ENCODE results near the gene LATS1. TPM values are rescaled to one million over a fixed set of nuclear protein-coding genes. Genes with fewer than 3 reads are reported as not detected.

LATS1 gene
- polyA plus RNA-seq, 3 donors = 5.2 to 10.3 (median 10.1) TPM

- peak overlapping the region; percentile 59 to 76 for H3K4me3 Mint-ChIP-seq
- H3K9ac ChIP-seq (ENCODE audit: insufficient read depth, low read length, poor library complexity, severe bottlenecking) = peak overlapping the region; percentile 53
- peak overlapping the region; percentile 70 for H3K4me2 ChIP-seq (replicated peaks; ENCODE audit: extremely low read depth, low read length, poor library complexity, severe bottlenecking)
- H3K9me3 Mint-ChIP-seq = peaks cover 0 to 5% (median 0%) of the 10 kb centered on the region in 7 donors
- H3K9me3 ChIP-seq (replicated peaks in 1 of 2; ENCODE audit: control insufficient read depth in 1 of 2, insufficient read depth in 1 of 2, low read length in 2 of 2) = no peaks in the 10 kb centered on the region
- peaks cover 0 to 1% (median 0%) of the 10 kb centered on the region in 3 donors for H3K27me3 Mint-ChIP-seq (ENCODE audit: low read depth in 3 of 3)
- no peaks in the 10 kb centered on the region for H3K27me3 ChIP-seq (ENCODE audit: control insufficient read depth in 2 of 2, insufficient read depth in 2 of 2, low read length in 2 of 2)
- peak overlapping the region in 2 of 3 experiments; percentile 28 to 61 for H3K4me3 ChIP-seq (replicated peaks in 1 of 3; ENCODE audit: low read depth in 2 of 3, low read length in 3 of 3)
- peaks cover 22 to 48% of the 10 kb centered on the region in 2 donors for H3K36me3 Mint-ChIP-seq
- H2AFZ ChIP-seq (ENCODE audit: insufficient read depth, low read depth, low read length, poor library complexity, severe bottlenecking) = peak overlapping the region; percentile 65
- no peaks in the 10 kb centered on the region for H4K20me1 ChIP-seq (ENCODE audit: insufficient read depth, low read length)
- 20% methylated on average over 1 of the region's 4 CpGs for WGBS (ENCODE audit: insufficient coverage)
- peak; percentile 23 to 63 (median 51) for DNase-seq
- intact Hi-C loops (cut with micrococcal nuclease) = no loop called here
- H3K79me2 ChIP-seq (ENCODE audit: insufficient read depth, low read length) = no peaks in the 10 kb centered on the region
- H3K4me1 ChIP-seq (ENCODE audit: control insufficient read depth in 1 of 2, insufficient read depth in 2 of 2, low read length in 2 of 2) = peaks cover 12 to 21% of the 10 kb centered on the region in 2 donors
- peaks cover 7 to 37% of the 10 kb centered on the region in 2 donors for H3K36me3 ChIP-seq (replicated peaks in 1 of 2; ENCODE audit: control insufficient read depth in 1 of 2, insufficient read depth in 2 of 2, low read length in 2 of 2)
- peak overlapping the region; percentile 22 to 92 for H3K27ac ChIP-seq (ENCODE audit: low read depth in 1 of 2, low read length in 2 of 2)
- H3K27ac Mint-ChIP-seq = peak overlapping the region; percentile 87 to 97 (median 90)
- TF ChIP-seq CTCF (IDR thresholded peaks at IDR 0.05) = no peak
- peaks cover 17% of the 10 kb centered on the region for H3K4me1 Mint-ChIP-seq
Observed at GRCh38 chr6:149628875-149629510, 88.9 kb downstream of the LATS1 start.

- Histone ChIP-seq H3K4me1 (ENCODE audit: control insufficient read depth in 1 of 2, insufficient read depth in 2 of 2, low read length in 2 of 2) (peaks cover 12 to 21% of the 10 kb centered on the region in 2 donors), H3K27ac (ENCODE audit: low read depth in 1 of 2, low read length in 2 of 2) (no peak overlapping the region), H4K20me1 (ENCODE audit: insufficient read depth, low read length) (no peaks in the 10 kb centered on the region), H3K79me2 (ENCODE audit: insufficient read depth, low read length) (no peaks in the 10 kb centered on the region), H3K36me3 (replicated peaks in 1 of 2; ENCODE audit: control insufficient read depth in 1 of 2, insufficient read depth in 2 of 2, low read length in 2 of 2) (peaks cover 7 to 44% of the 10 kb centered on the region in 2 donors), H3K9me3 (replicated peaks in 1 of 2; ENCODE audit: control insufficient read depth in 1 of 2, insufficient read depth in 1 of 2, low read length in 2 of 2) (no peaks in the 10 kb centered on the region), H2AFZ (ENCODE audit: insufficient read depth, low read depth, low read length, poor library complexity, severe bottlenecking) (no peak overlapping the region), H3K4me3 (replicated peaks in 1 of 3; ENCODE audit: low read depth in 2 of 3, low read length in 3 of 3) (no peak overlapping the region), H3K27me3 (ENCODE audit: control insufficient read depth in 2 of 2, insufficient read depth in 2 of 2, low read length in 2 of 2) (no peaks in the 10 kb centered on the region), H3K9ac (ENCODE audit: insufficient read depth, low read length, poor library complexity, severe bottlenecking) (no peak overlapping the region), H3K4me2 (replicated peaks; ENCODE audit: extremely low read depth, low read length, poor library complexity, severe bottlenecking) (no peak overlapping the region)
- no peak overlapping the region for H3K4me3 Mint-ChIP-seq
- H3K9me3 Mint-ChIP-seq = peaks cover 0 to 5% (median 0%) of the 10 kb centered on the region in 7 donors
- H3K4me1 Mint-ChIP-seq = peaks cover 17% of the 10 kb centered on the region
- no peak for DNase-seq
- H3K36me3 Mint-ChIP-seq = peaks cover 27 to 58% of the 10 kb centered on the region in 2 donors
- peaks cover 0 to 1% (median 0%) of the 10 kb centered on the region in 3 donors for H3K27me3 Mint-ChIP-seq (ENCODE audit: low read depth in 3 of 3)
- intact Hi-C loops (cut with micrococcal nuclease) = no loop called here
- peak overlapping the region in 5 of 7 donors; percentile 21 to 72 (median 71) for H3K27ac Mint-ChIP-seq
- TF ChIP-seq CTCF (IDR thresholded peaks at IDR 0.05) = no peak
Observed at GRCh38 chr6:149627672-149628071, 90.2 kb downstream of the LATS1 start.

Measured in CD14-positive monocyte (primary cell).